Gastrocnemius medialis (tissue), 4 donors: ENCODE results near the gene TMEM59L. TPM values are rescaled to one million over a fixed set of nuclear protein-coding genes. Genes with fewer than 3 reads are reported as not detected.

Experiments
- ATAC-seq, 2 donors: fragments of 150-250 bp; one replicate each; pipeline ENCODE4 v1.9.1; 2016
- DNase-seq, 2 donors: peaks; one replicate each; pipeline ENCODE4 v3.0.0-alpha.2; 2019
- H3K27ac ChIP-seq, 4 donors: fragments of 200-600 bp; sonication (generic); 1 replicate in 1 of 4; 2 replicates in 3 of 4; pipeline ENCODE4 v1.5.1; 2016 to 2018; ENCODE audit warnings: mild to moderate bottlenecking in 2 of 4, moderate library complexity in 1 of 4
- H3K27me3 ChIP-seq, 3 donors: fragments of 200-600 bp; sonication (generic) in 2 of 3; 1 replicate in 1 of 3; 2 replicates in 2 of 3; pipeline versions ENCODE4 v1.5.1 to v1.6.0; 2016 to 2019; ENCODE audit warnings: mild to moderate bottlenecking in 1 of 3, moderate library complexity in 1 of 3
- H3K36me3 ChIP-seq, 2 donors: fragments of 200-600 bp; sonication (generic) in 1 of 2; one replicate each; pipeline ENCODE4 v1.5.1; 2017 to 2018
- H3K4me1 ChIP-seq, 2 donors: fragments of 200-600 bp; sonication (generic) in 1 of 2; one replicate each; pipeline ENCODE4 v1.5.1; 2016 to 2017; ENCODE audit warnings: mild to moderate bottlenecking in 2 of 2
- H3K4me3 ChIP-seq, 4 donors: fragments of 200-600 bp; sonication (generic) in 3 of 4; 1 replicate in 1 of 4; 2 replicates in 3 of 4; pipeline ENCODE4 v1.5.1; 2016 to 2019; ENCODE audit warnings: mild to moderate bottlenecking in 2 of 4
- H3K9me3 ChIP-seq, 3 donors: fragments of 200-600 bp; sonication (generic) in 2 of 3; 1 replicate in 1 of 3; 2 replicates in 2 of 3; pipeline ENCODE4 v1.5.1; 2016 to 2019
- CTCF ChIP-seq, 5 experiments: fragments of 450-650 bp in 3 of 5; fragments of 200-600 bp in 2 of 5; sonication (generic) in 2 of 5; IDR thresholded peaks in 4 of 5; conservative IDR thresholded peaks in 1 of 5; 1 replicate in 4 of 5; 2 replicates in 1 of 5; pipeline ENCODE4 v1.5.1; 2016 to 2019; ENCODE audit warnings: antibody characterized with exemption in 5 of 5, mild to moderate bottlenecking in 3 of 5, moderate library complexity in 3 of 5
- POLR2A ChIP-seq, 2 donors: fragments of 450-650 bp; IDR thresholded peaks; one replicate each; pipeline ENCODE4 v1.6.1; 2017; ENCODE audit warnings: antibody characterized with exemption in 2 of 2, mild to moderate bottlenecking in 2 of 2, moderate library complexity in 2 of 2
- in situ Hi-C, 4 donors: fragments of 200-750 bp; cut with MboI; loops; one replicate each; pipeline versions ENCODE4 v1.15.0 to v1.8.0; 2017; ENCODE audit warnings: low sequenced_read_pairs in 4 of 4
- intact Hi-C: fragments of 100-400 bp; cut with DNase I; formaldehyde crosslinking; loops from one replicate; pipeline ENCODE4 v1.15.1; 2023; ENCODE audit warnings: low total_unique reads
- total RNA-seq, 4 donors: library from RNA; depleted of rRNA; stranded (reverse); fragments of >200 nt; gene quantifications; one replicate each; pipeline versions ENCODE4 v1.1.0 to v1.2.3, GENCODE V29; 2016

The TMEM59L gene
- total RNA-seq, 4 donors from 2014 or later: 0.20 to 2.1 (median 0.36) TPM; not detected in 1

GRCh38 chr19:18647807-18648206, 35.1 kb downstream of the TMEM59L start:
- Histone ChIP-seq H3K9me3 (no peaks in the 10 kb centered on the region), H3K27ac (peak overlapping the region; percentile 71 to 82 (median 78)), H3K4me1 (peaks cover 53 to 55% of the 10 kb centered on the region in 2 donors), H3K27me3 (no peaks in the 10 kb centered on the region), H3K36me3 (no peaks in the 10 kb centered on the region), H3K4me3 (no peak overlapping the region)
- in situ Hi-C loops: no loop called here
- ATAC-seq: no peak
- intact Hi-C loops: no loop called here
- TF ChIP-seq POLR2A (IDR thresholded peaks at IDR 0.05) (no peak), CTCF (IDR thresholded peaks at IDR 0.05 in 4 of 5, conservative IDR thresholded peaks at IDR 0.05 in 1 of 5) (no peak)
- no peak for DNase-seq

- no peaks in the 10 kb centered on the region for H3K27me3 ChIP-seq
- intact Hi-C loops (no loop called here), in situ Hi-C loops (no loop called here)
- H3K27ac ChIP-seq: peak overlapping the region; percentile 71 to 82 (median 78)
- ATAC-seq: peak; percentile 64 to 66
- DNase-seq: peak; percentile 42 to 74
- peaks cover 53 to 55% of the 10 kb centered on the region in 2 donors for H3K4me1 ChIP-seq
- TF ChIP-seq CTCF (IDR thresholded peaks at IDR 0.05 in 4 of 5, conservative IDR thresholded peaks at IDR 0.05 in 1 of 5) (no peak), POLR2A (IDR thresholded peaks at IDR 0.05) (no peak)
- no peaks in the 10 kb centered on the region for H3K9me3 ChIP-seq
- H3K36me3 ChIP-seq: no peaks in the 10 kb centered on the region
- H3K4me3 ChIP-seq: peak overlapping the region; percentile 12 to 47 (median 36)
Observed at GRCh38 chr19:18648973-18649315, 36.3 kb downstream of the TMEM59L start.

GRCh38 chr19:18649371-18650020, 36.8 kb downstream of the TMEM59L start:
- no peak for TF ChIP-seq CTCF (IDR thresholded peaks at IDR 0.05 in 4 of 5, conservative IDR thresholded peaks at IDR 0.05 in 1 of 5)
- TF ChIP-seq POLR2A (IDR thresholded peaks at IDR 0.05): peak in 1 of 2 donors; percentile 4
- H3K4me1 ChIP-seq: peaks cover 53 to 55% of the 10 kb centered on the region in 2 donors
- DNase-seq (peak; percentile 55 to 81), ATAC-seq (peak; percentile 35 to 63)
- H3K27ac ChIP-seq: peak overlapping the region; percentile 71 to 82 (median 78)
- no peaks in the 10 kb centered on the region for H3K27me3 ChIP-seq
- peak overlapping the region; percentile 12 to 47 (median 36) for H3K4me3 ChIP-seq
- in situ Hi-C loops (no loop called here), intact Hi-C loops (no loop called here)
- H3K9me3 ChIP-seq: no peaks in the 10 kb centered on the region
- H3K36me3 ChIP-seq: no peaks in the 10 kb centered on the region

- intact Hi-C loops: no loop called here
- H3K36me3 ChIP-seq: no peaks in the 10 kb centered on the region
- TF ChIP-seq CTCF (IDR thresholded peaks at IDR 0.05 in 4 of 5, conservative IDR thresholded peaks at IDR 0.05 in 1 of 5): no peak
- TF ChIP-seq POLR2A (IDR thresholded peaks at IDR 0.05): no peak
- H3K27me3 ChIP-seq: no peaks in the 10 kb centered on the region
- peak overlapping the region; percentile 12 to 47 (median 36) for H3K4me3 ChIP-seq
- peak overlapping the region; percentile 71 to 82 (median 78) for H3K27ac ChIP-seq
- ATAC-seq: peak; percentile 68 to 78
- DNase-seq: peak; percentile 25 to 68
- H3K4me1 ChIP-seq: peaks cover 51% of the 10 kb centered on the region in 2 donors
- H3K9me3 ChIP-seq: no peaks in the 10 kb centered on the region
- in situ Hi-C loops: no loop called here
Observed at GRCh38 chr19:18650021-18650390, 37.3 kb downstream of the TMEM59L start.
